Measurements from ENCODE around the gene DCTN3. TPM values are rescaled to one million over a fixed set of nuclear protein-coding genes. Genes with fewer than 3 reads are reported as not detected.

Gene DCTN3
- total RNA-seq, 2 experiments from 2014 or later: 81.5 to 84.4 TPM

GRCh38 chr9:34573599-34574325 lies 46.5 kb downstream of the DCTN3 start:
- intact Hi-C loops (cut with DNase I, micrococcal nuclease): no loop called here
- no peak overlapping the region for H3K27ac ChIP-seq (ENCODE audit: low read depth in 1 of 2, low read length in 2 of 2)
- H3K9me3 ChIP-seq (ENCODE audit: control insufficient read depth in 1 of 2, insufficient read depth in 1 of 2, low read length in 2 of 2): peaks cover 0 to 15% of the 10 kb centered on the region in 2 experiments
- DNase-seq (no peak), ATAC-seq (ENCODE audit: poor library complexity) (no peak)
- no peaks in the 10 kb centered on the region for H3K36me3 Mint-ChIP-seq (ENCODE audit: low read depth)
- TF ChIP-seq CTCF (IDR thresholded peaks at IDR 0.05): no peak
- ChIA-PET CTCF (interaction anchor here (0.6 kb wide), 1 partner anchor 12 kb away, joined by 3 read pairs; no protein-coding TSS in a partner anchor), POLR2A (no interaction called here)
- H3K27me3 ChIP-seq (ENCODE audit: control insufficient read depth in 1 of 2, insufficient read depth in 2 of 2, low read length in 2 of 2): peaks cover 27 to 31% of the 10 kb centered on the region in 2 experiments
- H3K4me1 Mint-ChIP-seq (ENCODE audit: low read depth): peaks cover 6% of the 10 kb centered on the region
- H3K36me3 ChIP-seq (ENCODE audit: insufficient read depth, low read length): no peaks in the 10 kb centered on the region
- H3K4me3 Mint-ChIP-seq: no peak overlapping the region
- no peak overlapping the region for H3K4me3 ChIP-seq (ENCODE audit: low read length)
- peaks cover 75% of the 10 kb centered on the region for H3K27me3 Mint-ChIP-seq
- peaks cover 9% of the 10 kb centered on the region for H3K4me1 ChIP-seq (ENCODE audit: insufficient read depth, low read length)
- no peak overlapping the region for H3K27ac Mint-ChIP-seq
- H3K9me3 Mint-ChIP-seq: no peaks in the 10 kb centered on the region

- Histone ChIP-seq H3K36me3 (ENCODE audit: insufficient read depth, low read length) (no peaks in the 10 kb centered on the region), H3K27me3 (ENCODE audit: control insufficient read depth in 1 of 2, insufficient read depth in 2 of 2, low read length in 2 of 2) (peaks cover 20 to 23% of the 10 kb centered on the region in 2 experiments), H3K27ac (ENCODE audit: low read depth in 1 of 2, low read length in 2 of 2) (no peak overlapping the region), H3K4me3 (ENCODE audit: low read length) (no peak overlapping the region), H3K9me3 (ENCODE audit: control insufficient read depth in 1 of 2, insufficient read depth in 1 of 2, low read length in 2 of 2) (peaks cover 0 to 10% of the 10 kb centered on the region in 2 experiments), H3K4me1 (ENCODE audit: insufficient read depth, low read length) (peaks cover 2% of the 10 kb centered on the region)
- intact Hi-C loops (cut with DNase I, micrococcal nuclease): no loop called here
- TF ChIP-seq CTCF (IDR thresholded peaks at IDR 0.05): no peak
- H3K9me3 Mint-ChIP-seq: no peaks in the 10 kb centered on the region
- ChIA-PET POLR2A (no interaction called here), CTCF (no interaction called here)
- peaks cover 76% of the 10 kb centered on the region for H3K27me3 Mint-ChIP-seq
- H3K4me1 Mint-ChIP-seq (ENCODE audit: low read depth): peaks cover 5% of the 10 kb centered on the region
- no peak for DNase-seq
- no peak overlapping the region for H3K4me3 Mint-ChIP-seq
- no peaks in the 10 kb centered on the region for H3K36me3 Mint-ChIP-seq (ENCODE audit: low read depth)
- no peak overlapping the region for H3K27ac Mint-ChIP-seq
- ATAC-seq (ENCODE audit: poor library complexity): no peak
Observed at GRCh38 chr9:34572628-34573027, 47.7 kb downstream of the DCTN3 start.

- no peaks in the 10 kb centered on the region for H3K9me3 Mint-ChIP-seq
- POLR2A ChIA-PET: no interaction called here
- ATAC-seq (ENCODE audit: poor library complexity): no peak
- DNase-seq: no peak
- Histone ChIP-seq H3K9me3 (ENCODE audit: control insufficient read depth in 1 of 2, insufficient read depth in 1 of 2, low read length in 2 of 2) (peaks cover 0 to 10% of the 10 kb centered on the region in 2 experiments), H3K27ac (ENCODE audit: low read depth in 1 of 2, low read length in 2 of 2) (no peak overlapping the region), H3K27me3 (ENCODE audit: control insufficient read depth in 1 of 2, insufficient read depth in 2 of 2, low read length in 2 of 2) (peaks cover 16 to 17% of the 10 kb centered on the region in 2 experiments), H3K36me3 (ENCODE audit: insufficient read depth, low read length) (no peaks in the 10 kb centered on the region), H3K4me1 (ENCODE audit: insufficient read depth, low read length) (no peaks in the 10 kb centered on the region), H3K4me3 (ENCODE audit: low read length) (no peak overlapping the region)
- no peak for TF ChIP-seq CTCF (IDR thresholded peaks at IDR 0.05)
- H3K27me3 Mint-ChIP-seq: peaks cover 76% of the 10 kb centered on the region
- intact Hi-C loops (cut with DNase I, micrococcal nuclease): no loop called here
- no peaks in the 10 kb centered on the region for H3K36me3 Mint-ChIP-seq (ENCODE audit: low read depth)
- CTCF ChIA-PET: no interaction called here
- no peak overlapping the region for H3K27ac Mint-ChIP-seq
- H3K4me3 Mint-ChIP-seq: no peak overlapping the region
- H3K4me1 Mint-ChIP-seq (ENCODE audit: low read depth): peaks cover under 1% of the 10 kb centered on the region
Observed at GRCh38 chr9:34572092-34572491, 48.2 kb downstream of the DCTN3 start.

All from CD4-positive, alpha-beta T cell (primary cell).